GM18861 (cell line): ENCODE results near the gene KIAA1549.
"Not testable (repeated sequence)": the region's sequence is repeated elsewhere in the genome, so short reads cannot be mapped to it uniquely, and the experiment has no call there.

Experiments
- ATAC-seq: cut with Tn5 transposase; IDR thresholded peaks from one replicate; pipeline ENCODE4 v1.9.1; 2021; ENCODE audit not compliant: unreplicated experiment

Gene KIAA1549

DNA sequence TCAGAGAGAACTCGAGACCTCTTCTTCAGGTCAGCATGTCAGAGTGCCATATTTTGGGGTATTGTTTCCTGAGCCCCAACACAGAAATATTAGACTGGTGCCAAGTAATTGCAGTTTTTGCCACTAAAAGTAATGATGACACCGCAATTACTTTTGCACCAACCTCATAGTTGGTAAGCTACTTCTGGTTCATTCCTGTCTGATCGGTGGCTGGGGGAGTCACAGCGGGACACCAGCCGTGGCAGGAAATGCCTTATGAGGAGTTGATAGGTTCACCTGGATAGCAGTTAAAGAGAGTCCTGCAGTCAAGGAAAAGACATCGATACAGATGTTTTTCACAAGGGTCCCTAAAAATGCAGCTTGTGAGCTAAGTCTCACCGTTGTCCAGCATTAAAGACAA, 159.3 kb downstream of the KIAA1549 start:
- ATAC-seq = no peak

DNA sequence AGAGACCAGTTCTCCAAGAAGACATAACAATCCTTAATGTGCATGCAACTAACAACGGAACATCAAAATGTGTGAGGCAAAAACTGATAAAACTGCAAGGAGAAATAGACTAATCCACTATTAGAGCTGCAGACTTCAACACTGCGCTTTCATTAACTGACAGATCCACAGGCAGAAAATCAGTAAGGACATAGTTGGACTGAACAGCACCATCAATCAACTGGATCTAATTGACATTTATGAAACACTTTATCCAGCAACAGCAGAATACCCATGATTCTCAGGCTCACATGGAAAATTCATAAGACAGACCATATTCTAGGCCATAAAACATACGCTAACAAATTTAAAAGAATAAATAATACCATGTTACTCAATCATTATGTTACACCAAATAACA, 161.6 kb downstream of the KIAA1549 start:
- no peak for ATAC-seq

DNA sequence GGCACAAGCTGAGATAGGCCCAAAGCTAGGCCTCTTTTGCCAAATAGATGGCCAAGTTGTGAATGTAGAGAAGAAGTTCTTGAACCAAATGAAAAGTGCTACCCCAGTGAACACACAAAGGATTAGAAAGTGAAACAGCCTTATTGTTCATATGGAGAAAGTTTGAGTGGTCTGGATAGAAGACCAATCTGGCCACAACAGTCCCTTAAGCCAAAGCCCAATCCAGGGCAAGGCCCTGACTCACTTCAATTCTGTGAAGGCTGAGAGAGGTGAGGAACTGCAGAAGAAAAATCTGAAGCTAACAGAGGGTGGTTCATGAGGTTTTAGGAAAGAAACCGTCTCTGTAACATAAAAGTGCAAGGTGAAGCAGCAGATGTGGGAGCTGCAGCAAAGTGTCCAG, 164.5 kb downstream of the KIAA1549 start:
- ATAC-seq = no peak

- ATAC-seq = no peak
Measured at GRCh38 chr7:138814816-138815332, 166.3 kb downstream of the KIAA1549 start.

DNA sequence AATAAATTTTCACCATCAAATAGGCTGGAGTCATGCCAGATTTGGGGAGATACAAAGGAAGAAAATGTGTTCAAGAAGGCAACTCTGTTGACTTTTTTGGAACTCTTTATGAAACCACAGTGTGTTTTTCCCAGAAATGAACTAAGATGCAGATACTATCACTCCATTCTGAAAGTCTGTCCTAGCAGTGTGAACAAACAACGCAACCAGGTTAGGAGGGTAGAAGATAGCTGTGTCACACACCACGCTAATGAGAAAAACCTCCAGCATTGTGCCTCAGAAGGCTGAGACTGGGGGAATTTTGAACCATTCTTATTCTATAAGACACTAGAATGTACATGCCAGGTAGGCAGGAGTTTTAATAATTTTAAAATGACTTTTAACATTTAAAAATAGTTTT, 167.2 kb downstream of the KIAA1549 start:
- ATAC-seq = no peak

DNA sequence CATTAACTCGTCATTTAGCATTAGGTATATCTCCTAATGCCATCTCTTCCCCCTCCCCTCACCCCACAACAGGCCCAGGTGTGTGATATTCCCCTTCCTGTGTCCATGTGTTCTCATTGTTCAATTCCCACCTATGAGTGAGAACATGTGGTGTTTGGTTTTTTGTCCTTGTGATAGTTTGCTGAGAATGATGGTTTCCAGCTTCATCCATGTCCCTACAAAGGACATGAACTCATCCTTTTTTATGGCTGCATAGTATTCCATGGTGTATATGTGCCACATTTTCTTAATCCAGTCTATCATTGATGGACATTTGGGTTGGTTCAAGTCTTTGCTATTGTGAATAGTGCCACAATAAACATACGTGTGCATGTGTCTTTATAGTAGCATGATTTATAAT, 169.9 kb downstream of the KIAA1549 start:
- ATAC-seq = not testable (repeated sequence)

DNA sequence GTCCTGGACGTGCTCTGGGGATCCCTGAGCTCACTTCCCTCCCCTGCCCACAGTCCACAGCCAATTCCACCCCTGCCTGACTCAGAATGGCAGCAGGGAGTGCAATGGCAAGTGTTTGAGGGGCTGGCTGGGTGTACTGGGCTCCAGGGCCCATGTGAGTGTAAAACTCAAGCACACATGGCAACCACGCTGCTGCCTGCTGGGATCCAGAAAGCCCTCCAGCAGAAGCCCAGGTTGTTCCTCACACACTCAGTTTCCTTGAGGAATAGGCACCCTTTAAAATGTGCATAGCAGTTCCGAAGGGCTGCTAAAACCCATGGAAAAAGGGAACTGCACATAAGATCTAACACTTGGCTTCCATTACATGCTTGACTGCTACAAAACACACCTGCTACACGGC, 171.8 kb downstream of the KIAA1549 start:
- ATAC-seq = no peak

DNA sequence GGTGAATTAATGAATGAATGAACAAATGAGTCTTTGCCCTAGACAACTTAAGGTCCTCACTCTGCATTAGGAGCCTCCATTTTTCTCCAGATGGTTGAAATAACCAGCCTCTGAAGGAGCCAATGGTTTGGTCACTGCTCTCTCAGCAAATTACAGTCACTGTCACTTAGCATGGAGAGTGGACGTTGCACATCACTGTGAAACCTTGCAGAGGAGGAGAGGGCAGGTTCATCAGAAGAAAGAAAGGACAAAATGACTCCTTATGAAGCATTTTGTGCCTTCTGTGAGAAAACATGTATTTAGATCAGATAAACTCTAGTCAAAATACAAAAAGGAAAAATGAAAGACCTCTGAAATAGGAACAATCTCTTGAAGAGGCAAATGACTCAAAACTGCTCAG, 176.6 kb downstream of the KIAA1549 start:
- no peak for ATAC-seq

GRCh38 chr7:138802706-138803105, 178.5 kb downstream of the KIAA1549 start:
- ATAC-seq = no peak

- no peak for ATAC-seq
Measured at GRCh38 chr7:138801256-138801655, 179.9 kb downstream of the KIAA1549 start.

- ATAC-seq = no peak
Measured at GRCh38 chr7:138799336-138800000, 181.7 kb downstream of the KIAA1549 start.

DNA sequence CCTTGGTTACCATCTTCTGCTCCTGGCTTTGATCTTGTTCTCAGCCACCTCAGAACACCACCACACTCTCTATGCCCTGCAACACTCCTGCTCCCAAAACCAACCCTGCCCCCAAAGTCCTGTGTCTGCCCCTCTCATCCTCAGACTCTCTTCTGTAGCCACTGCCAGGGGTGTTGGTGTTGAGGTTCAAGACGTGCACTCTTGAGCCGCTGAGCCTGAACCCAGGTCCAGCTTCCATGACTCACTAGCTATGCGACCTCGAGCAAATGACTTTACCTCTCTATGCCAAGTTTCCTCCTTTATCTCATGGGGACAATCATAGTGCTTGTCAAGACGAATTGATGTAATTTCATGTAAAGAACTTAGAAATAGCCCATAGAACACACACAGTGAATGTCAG, 182.4 kb downstream of the KIAA1549 start:
- no peak for ATAC-seq

DNA sequence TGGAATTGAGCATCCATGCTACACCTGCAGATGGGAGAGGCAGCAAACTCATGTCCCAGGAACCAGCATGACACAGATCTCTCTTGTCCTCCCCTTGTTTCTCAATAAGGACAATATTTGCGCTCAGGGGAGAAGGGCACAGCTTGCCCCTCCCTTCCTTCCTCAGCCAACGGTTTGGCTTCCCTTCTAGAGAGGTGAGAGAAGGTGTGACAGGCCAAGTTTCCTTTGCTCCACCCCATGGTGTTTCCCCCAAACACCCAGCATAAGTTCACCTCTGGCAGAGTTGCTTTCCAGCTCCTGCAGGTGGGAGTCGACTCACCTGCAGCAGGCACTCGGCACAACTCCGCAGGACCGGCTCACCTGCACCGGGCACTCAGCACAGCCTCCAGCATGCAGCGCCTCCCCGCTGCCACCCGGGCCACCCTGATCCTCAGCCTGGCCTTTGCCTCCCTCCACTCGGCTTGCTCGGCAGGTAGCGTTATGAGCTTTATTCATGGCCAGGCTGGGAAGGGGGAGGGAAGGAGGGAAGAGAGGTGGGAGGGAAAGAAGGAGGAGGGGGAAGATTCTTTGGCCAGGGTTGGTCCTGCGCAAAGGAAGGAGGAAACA, 183.4 kb downstream of the KIAA1549 start, which contains the start of the genes ATP6V0A4 and TMEM213:
Gene ATP6V0A4, minus strand, starts transcription at position 482 of the 606 bp plus-strand sequence. CDS start 26,949 bp downstream, outside the sequence.
Gene TMEM213, plus strand, starts transcription at position 280 of the 606 bp plus-strand sequence. Its CDS starts 111 bp downstream, at position 391.
- ATAC-seq = no peak

- not testable (repeated sequence) for ATAC-seq
Measured at GRCh38 chr7:138797046-138797445, 184.1 kb downstream of the KIAA1549 start.

- no peak for ATAC-seq
Measured at GRCh38 chr7:138796038-138796615, 185.1 kb downstream of the KIAA1549 start.

DNA sequence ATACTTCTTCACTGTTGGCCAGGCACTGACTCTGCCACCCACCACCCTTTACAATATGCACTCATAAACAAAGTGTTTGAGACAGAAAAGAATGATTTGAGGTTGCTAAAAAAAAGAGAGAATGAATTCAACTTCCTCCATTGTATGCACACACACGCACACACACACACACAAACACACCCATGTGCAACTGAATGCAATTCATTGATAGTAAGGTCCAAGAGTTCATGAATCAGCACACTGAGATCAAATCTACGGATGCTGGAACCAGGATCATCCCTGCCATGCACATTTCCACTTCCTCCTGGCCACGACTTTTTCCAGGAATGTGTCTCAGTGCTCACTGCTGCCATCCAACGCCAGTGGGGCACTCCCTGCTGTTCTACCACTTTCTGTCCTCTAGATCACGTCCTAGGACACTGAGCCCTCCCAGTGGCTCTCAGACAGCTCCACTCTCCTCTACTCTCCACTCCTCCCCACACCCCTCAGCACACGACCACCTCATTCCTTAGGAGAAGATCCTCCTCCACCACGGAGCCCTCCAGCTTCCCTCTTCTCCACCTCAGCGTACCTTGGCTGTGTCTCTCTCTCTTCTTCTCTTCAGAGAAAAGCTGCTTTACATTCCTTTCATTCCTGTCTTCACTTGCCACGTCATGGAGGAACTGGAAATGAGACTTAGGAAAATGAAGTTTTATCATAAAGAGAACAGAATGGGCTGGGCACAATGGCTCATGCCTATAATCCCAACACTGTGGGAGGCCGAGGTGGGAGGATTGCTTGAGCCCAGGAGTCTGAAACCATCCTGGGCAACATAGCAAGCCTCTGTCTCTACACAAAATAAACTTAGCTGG, 195.4 kb downstream of the KIAA1549 start:
- no peak for ATAC-seq

- no peak for ATAC-seq
Measured at GRCh38 chr7:138784692-138785091, 196.5 kb downstream of the KIAA1549 start.
